ENCODE measurements around the gene WFDC9.
"Not testable (repeated sequence)": the region's sequence is repeated elsewhere in the genome, so short reads cannot be mapped to it uniquely, and the experiment has no call there.

WFDC9 gene

DNA sequence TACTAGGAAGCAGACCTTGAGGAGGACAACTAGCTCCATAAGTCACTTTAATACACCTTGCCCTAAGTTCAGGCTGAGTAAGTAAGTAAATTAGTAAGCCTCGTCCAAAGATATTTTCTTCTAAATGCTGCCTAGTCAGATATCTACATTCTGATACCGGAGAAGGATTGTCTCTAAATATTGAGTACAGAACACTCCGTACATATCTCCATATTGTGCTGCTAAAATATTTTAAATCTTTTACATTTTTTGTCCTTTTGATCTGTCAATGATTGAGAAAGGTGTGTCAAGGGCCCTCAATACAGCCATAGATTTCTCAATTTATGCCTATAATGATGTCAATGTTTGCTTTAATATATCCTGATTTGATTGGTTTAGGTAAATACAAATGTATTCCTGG, 55.2 kb downstream of the WFDC9 start:
- DNase-seq (no peak), ATAC-seq (no peak)
- H3K27me3 Mint-ChIP-seq = peaks cover 30% of the 10 kb centered on the region
- no peak overlapping the region for H3K27ac Mint-ChIP-seq
- no peaks in the 10 kb centered on the region for H3K9me3 Mint-ChIP-seq
- no peak overlapping the region for H3K4me3 Mint-ChIP-seq
- no peaks in the 10 kb centered on the region for H3K4me1 Mint-ChIP-seq

DNA sequence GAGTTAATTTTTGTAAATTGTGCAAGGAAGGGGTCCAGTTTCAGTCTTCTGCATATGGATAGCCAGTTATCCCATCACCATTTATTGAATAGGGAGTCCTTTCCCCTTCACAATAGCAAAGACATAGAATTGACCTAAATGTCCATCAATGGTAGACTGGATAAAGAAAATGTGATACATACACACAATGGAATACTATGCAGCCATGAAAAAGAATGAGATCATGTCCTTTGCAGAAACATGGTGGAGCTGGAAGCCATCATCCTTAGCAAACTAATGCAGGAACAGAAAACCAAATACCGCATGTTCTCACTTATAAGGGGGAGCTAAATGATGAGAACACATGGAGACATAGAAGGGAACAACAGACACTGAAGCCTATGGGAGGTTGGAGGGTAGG, 61.4 kb downstream of the WFDC9 start:
- DNase-seq, ATAC-seq, H3K9me3 Mint-ChIP-seq, H3K27ac Mint-ChIP-seq, H3K27me3 Mint-ChIP-seq, H3K4me3 Mint-ChIP-seq, H3K4me1 Mint-ChIP-seq: not testable (repeated sequence)

DNA sequence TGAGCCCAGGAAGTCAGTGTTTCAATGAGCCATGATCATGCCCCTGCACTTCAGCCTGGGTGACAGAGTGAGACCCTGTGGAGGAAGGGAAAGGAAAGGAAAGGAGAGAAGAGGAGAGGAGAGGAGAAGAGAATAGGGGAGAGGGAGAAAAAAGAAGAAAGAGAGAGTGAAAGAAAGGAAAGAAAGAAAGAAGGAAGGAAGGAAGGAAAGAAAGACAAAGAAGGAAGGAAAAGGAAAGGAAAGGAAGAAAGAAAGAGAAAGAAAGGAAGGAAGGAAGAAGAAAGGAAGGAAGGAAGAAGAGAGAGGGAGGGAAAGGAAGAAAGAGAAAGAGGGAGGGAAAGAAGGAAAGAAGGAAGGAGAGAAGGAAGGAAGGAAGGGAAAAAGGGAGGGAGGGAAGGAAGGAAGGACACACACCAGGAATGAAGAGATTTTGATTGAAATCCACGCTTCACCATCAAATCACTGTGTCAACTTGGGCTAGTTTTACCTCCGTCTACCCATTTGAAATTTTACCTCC, 66.3 kb downstream of the WFDC9 start:
- H3K27ac Mint-ChIP-seq = no peak overlapping the region
- no peaks in the 10 kb centered on the region for H3K27me3 Mint-ChIP-seq
- no peaks in the 10 kb centered on the region for H3K4me1 Mint-ChIP-seq
- DNase-seq (no peak), ATAC-seq (no peak)
- peaks cover 4% of the 10 kb centered on the region in 2 donors for H3K9me3 Mint-ChIP-seq
- no peak overlapping the region for H3K4me3 Mint-ChIP-seq
